BLaER1 treated with 17β-estradiol and CSF1 and Interleukin-3, amounts not matched to agents 10 nM and 100 nM (cell line): ENCODE results near the gene DPM3.

Experiments used
- H3K27ac ChIP-seq, 11 experiments: shearing (Covaris generic); formaldehyde crosslinking; 2 replicates each; pipeline ENCODE4 v1.8.1; 2022
- H3K27me3 ChIP-seq, 11 experiments: shearing (Covaris generic); formaldehyde crosslinking; 2 replicates each; pipeline ENCODE4 v1.8.1; 2022
- H3K36me3 ChIP-seq, 11 experiments: shearing (Covaris generic); formaldehyde crosslinking; 2 replicates each; pipeline ENCODE4 v1.8.1; 2022
- H3K4me1 ChIP-seq, 10 experiments: shearing (Covaris generic); formaldehyde crosslinking; 2 replicates each; pipeline ENCODE4 v1.8.1; 2022
- H3K4me2 ChIP-seq, 11 experiments: shearing (Covaris generic); formaldehyde crosslinking; 2 replicates each; pipeline ENCODE4 v1.8.1; 2022
- H3K4me3 ChIP-seq, 10 experiments: shearing (Covaris generic); formaldehyde crosslinking; 2 replicates each; pipeline ENCODE4 v1.8.1; 2022
- H3K9ac ChIP-seq, 11 experiments: shearing (Covaris generic); formaldehyde crosslinking; 2 replicates each; pipeline ENCODE4 v1.8.1; 2022
- H3K9me3 ChIP-seq, 11 experiments: shearing (Covaris generic); formaldehyde crosslinking; replicated peaks in 1 of 11; 2 replicates each; pipeline ENCODE4 v1.8.1; 2022
- H4K20me1 ChIP-seq, 11 experiments: shearing (Covaris generic); formaldehyde crosslinking; 2 replicates each; pipeline ENCODE4 v1.8.1; 2022
- Cebpa-rat ChIP-seq, 11 experiments: shearing (Covaris generic); IDR thresholded peaks; 2 replicates each; pipeline ENCODE4 v1.8.1; 2022

Gene DPM3

GRCh38 chr1:155107309-155108264, 32.7 kb downstream of the DPM3 start:
- Histone ChIP-seq H3K9ac (no peak overlapping the region; a peak in 1 of 22 replicates), H3K36me3 (no peaks in the 10 kb centered on the region), H3K4me2 (peak overlapping the region in 9 of 11 experiments; percentile 4 to 67 (median 36); a peak in 14 of 22 replicates), H4K20me1 (no peaks in the 10 kb centered on the region), H3K4me1 (peaks cover 31 to 59% (median 50%) of the 10 kb centered on the region in 10 experiments), H3K4me3 (no peak overlapping the region), H3K27me3 (no peaks in the 10 kb centered on the region; a peak in 1 of 22 replicates), H3K27ac (no peak overlapping the region), H3K9me3 (no peaks in the 10 kb centered on the region)
- no peak for TF ChIP-seq Cebpa-rat (IDR thresholded peaks at IDR 0.05)

- no peak overlapping the region for H3K9ac ChIP-seq
- peak overlapping the region in 10 of 11 experiments; percentile 4 to 67 (median 35); a peak in 15 of 22 replicates for H3K4me2 ChIP-seq
- peaks cover 31 to 59% (median 53%) of the 10 kb centered on the region in 10 experiments for H3K4me1 ChIP-seq
- no peak for TF ChIP-seq Cebpa-rat (IDR thresholded peaks at IDR 0.05)
- peaks cover 0 to 2% (median 0%) of the 10 kb centered on the region in 11 experiments; a peak in 1 of 22 replicates for H4K20me1 ChIP-seq
- H3K27me3 ChIP-seq, result no peaks in the 10 kb centered on the region; a peak in 1 of 22 replicates
- H3K9me3 ChIP-seq, result no peaks in the 10 kb centered on the region
- H3K4me3 ChIP-seq, result no peak overlapping the region
- H3K27ac ChIP-seq, result no peak overlapping the region
- H3K36me3 ChIP-seq, result no peaks in the 10 kb centered on the region
Measured at GRCh38 chr1:155106862-155107261, 33.5 kb downstream of the DPM3 start.

- Histone ChIP-seq H3K4me3 (no peak overlapping the region), H3K4me2 (peak overlapping the region in 2 of 11 experiments; percentile 12 to 71; a peak in 3 of 22 replicates), H3K36me3 (no peaks in the 10 kb centered on the region), H3K4me1 (peaks cover 31 to 63% (median 51%) of the 10 kb centered on the region in 10 experiments), H4K20me1 (peaks cover 0 to 4% (median 0%) of the 10 kb centered on the region in 11 experiments; a peak in 1 of 22 replicates), H3K27me3 (no peaks in the 10 kb centered on the region; a peak in 1 of 22 replicates), H3K9me3 (no peaks in the 10 kb centered on the region), H3K27ac (no peak overlapping the region), H3K9ac (no peak overlapping the region)
- no peak for TF ChIP-seq Cebpa-rat (IDR thresholded peaks at IDR 0.05)
Measured at GRCh38 chr1:155105604-155106011, 34.7 kb downstream of the DPM3 start.

GRCh38 chr1:155104605-155105534, 35.5 kb downstream of the DPM3 start:
- TF ChIP-seq Cebpa-rat (IDR thresholded peaks at IDR 0.05), result no peak
- Histone ChIP-seq H3K4me1 (peaks cover 31 to 70% (median 55%) of the 10 kb centered on the region in 10 experiments), H3K27ac (no peak overlapping the region), H3K9me3 (no peaks in the 10 kb centered on the region), H4K20me1 (peaks cover 0 to 4% (median 0%) of the 10 kb centered on the region in 11 experiments; a peak in 1 of 22 replicates), H3K4me2 (peak overlapping the region in 5 of 11 experiments; percentile 20 to 81 (median 66); a peak in 8 of 22 replicates), H3K4me3 (no peak overlapping the region), H3K27me3 (no peaks in the 10 kb centered on the region), H3K9ac (no peak overlapping the region), H3K36me3 (no peaks in the 10 kb centered on the region)

- no peak overlapping the region for H3K4me3 ChIP-seq
- H3K9ac ChIP-seq, result peak overlapping the region in 1 of 11 experiments; percentile 20; a peak in 2 of 22 replicates
- TF ChIP-seq Cebpa-rat (IDR thresholded peaks at IDR 0.05), result no peak
- H3K4me1 ChIP-seq, result peaks cover 29 to 78% (median 51%) of the 10 kb centered on the region in 10 experiments
- H3K4me2 ChIP-seq, result peak overlapping the region in 8 of 11 experiments; percentile 2 to 81 (median 63); a peak in 12 of 22 replicates
- no peaks in the 10 kb centered on the region for H3K27me3 ChIP-seq
- no peaks in the 10 kb centered on the region for H3K9me3 ChIP-seq
- H4K20me1 ChIP-seq, result peaks cover 0 to 4% (median 0%) of the 10 kb centered on the region in 11 experiments; a peak in 1 of 22 replicates
- peak overlapping the region in 5 of 11 experiments; percentile 59 to 83 (median 73); a peak in 9 of 22 replicates for H3K27ac ChIP-seq
- H3K36me3 ChIP-seq, result no peaks in the 10 kb centered on the region
Measured at GRCh38 chr1:155103325-155103724, 37.0 kb downstream of the DPM3 start.

- Histone ChIP-seq H4K20me1 (peaks cover 0 to 4% (median 0%) of the 10 kb centered on the region in 11 experiments; a peak in 1 of 22 replicates), H3K27ac (no peak overlapping the region), H3K9me3 (no peaks in the 10 kb centered on the region), H3K4me1 (peaks cover 22 to 56% (median 42%) of the 10 kb centered on the region in 10 experiments), H3K9ac (no peak overlapping the region), H3K36me3 (no peaks in the 10 kb centered on the region), H3K27me3 (no peaks in the 10 kb centered on the region), H3K4me3 (no peak overlapping the region), H3K4me2 (peak overlapping the region in 1 of 11 experiments; percentile 21; a peak in 3 of 22 replicates)
- TF ChIP-seq Cebpa-rat (IDR thresholded peaks at IDR 0.05), result no peak
Measured at GRCh38 chr1:155099331-155099730, 41.0 kb downstream of the DPM3 start.

GRCh38 chr1:155094622-155094948, 45.7 kb downstream of the DPM3 start:
- Histone ChIP-seq H3K4me3 (0 out of 20 replicates have a peak overlapping the region, but pooled peaks of 1 of the 10 experiments have one; percentile 13), H3K9ac (peak overlapping the region in 5 of 11 experiments; percentile 11 to 52 (median 47); a peak in 8 of 22 replicates)

More at GRCh38 chr1:155094622-155094948, 45.7 kb downstream of the DPM3 start:
- peaks cover 10 to 50% (median 43%) of the 10 kb centered on the region in 10 experiments for H3K4me1 ChIP-seq
- no peak; a peak in 1 of 22 replicates for TF ChIP-seq Cebpa-rat (IDR thresholded peaks at IDR 0.05)
- H4K20me1 ChIP-seq, result no peaks in the 10 kb centered on the region
- H3K27ac ChIP-seq, result peak overlapping the region in 3 of 11 experiments; percentile 30 to 49 (median 40); a peak in 2 of 22 replicates
- no peaks in the 10 kb centered on the region for H3K9me3 ChIP-seq
- H3K36me3 ChIP-seq, result no peaks in the 10 kb centered on the region
- no peaks in the 10 kb centered on the region for H3K27me3 ChIP-seq
- peak overlapping the region; percentile 37 to 83 (median 72); a peak in 21 of 22 replicates for H3K4me2 ChIP-seq
